ENCODE measurements around the gene ASPG. TPM values are rescaled to one million over a fixed set of nuclear protein-coding genes. Genes with fewer than 3 reads are reported as not detected.

ASPG gene
- total RNA-seq, 2 donors from 2014 or later = 1.3 to 3.2 TPM

DNA sequence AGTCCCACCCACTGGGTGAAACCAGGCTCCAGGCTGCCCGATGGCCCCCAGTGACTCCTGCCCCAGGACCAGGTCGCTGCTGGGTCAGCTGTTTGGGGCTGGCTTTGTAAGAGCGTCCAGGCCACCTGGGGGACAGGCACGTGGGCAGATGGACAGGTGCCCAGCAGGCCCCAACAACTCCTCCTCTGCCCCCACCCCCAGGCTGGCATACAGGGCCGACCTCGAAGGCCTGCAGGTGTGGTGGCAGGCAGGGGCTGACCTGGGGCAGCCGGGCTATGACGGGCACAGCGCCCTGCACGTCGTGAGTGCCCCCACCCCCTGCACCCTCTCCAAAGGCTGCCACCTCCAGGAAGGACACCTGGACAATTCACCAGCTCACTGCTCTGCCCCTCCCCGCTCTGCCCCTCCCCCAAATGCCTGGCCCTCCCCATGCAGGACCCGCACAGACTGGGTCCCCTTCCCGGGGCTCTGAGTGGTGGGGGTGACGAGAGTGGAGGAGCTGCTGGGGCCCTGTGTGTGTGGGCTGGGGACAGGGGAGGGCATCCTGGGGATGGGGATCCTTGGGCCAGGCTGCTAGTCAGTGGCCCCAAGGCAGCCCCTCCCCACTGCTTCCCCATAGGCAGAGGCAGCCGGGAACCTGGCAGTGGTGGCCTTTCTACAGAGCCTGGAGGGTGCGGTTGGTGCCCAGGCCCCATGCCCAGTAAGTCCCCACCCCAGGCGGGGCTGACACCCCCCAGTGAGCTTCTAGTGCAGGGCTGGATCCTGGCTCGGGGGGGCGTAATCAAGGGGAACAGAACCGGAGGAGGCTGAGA is 26.0 kb downstream of the ASPG start:
- intact Hi-C loops (cut with DNase I) = loop anchor here in 1 of 2 donors (5.0 kb wide), 1 partner anchor 156 kb away; no protein-coding TSS in a partner anchor
- DNase-seq (ENCODE audit: low spot score) = peak; percentile 76

DNA sequence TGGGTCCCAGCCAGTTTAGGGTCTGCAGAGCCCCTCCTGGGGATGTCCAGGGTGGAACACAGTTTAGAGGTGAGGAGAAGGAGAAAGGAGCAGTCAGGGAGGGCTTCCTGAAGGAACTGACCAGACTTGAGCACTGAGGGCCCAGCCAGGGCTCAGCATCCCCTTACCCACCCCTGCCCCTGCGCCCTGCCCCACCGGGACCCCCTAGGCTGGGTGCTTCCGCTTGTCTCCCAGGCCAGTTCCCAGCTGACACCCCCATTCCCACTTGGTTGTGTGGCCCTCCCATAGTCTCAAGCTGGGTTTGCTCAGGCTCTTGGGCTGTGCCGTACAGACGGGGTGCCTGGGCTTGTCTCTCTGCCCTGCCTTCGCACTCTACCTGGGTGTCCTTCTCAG is 26.6 kb downstream of the ASPG start:
- DNase-seq (ENCODE audit: low spot score) = peak; percentile 54
- intact Hi-C loops (cut with DNase I) = loop anchor here in 1 of 2 donors (5.0 kb wide), 1 partner anchor 155 kb away; no protein-coding TSS in a partner anchor

DNA sequence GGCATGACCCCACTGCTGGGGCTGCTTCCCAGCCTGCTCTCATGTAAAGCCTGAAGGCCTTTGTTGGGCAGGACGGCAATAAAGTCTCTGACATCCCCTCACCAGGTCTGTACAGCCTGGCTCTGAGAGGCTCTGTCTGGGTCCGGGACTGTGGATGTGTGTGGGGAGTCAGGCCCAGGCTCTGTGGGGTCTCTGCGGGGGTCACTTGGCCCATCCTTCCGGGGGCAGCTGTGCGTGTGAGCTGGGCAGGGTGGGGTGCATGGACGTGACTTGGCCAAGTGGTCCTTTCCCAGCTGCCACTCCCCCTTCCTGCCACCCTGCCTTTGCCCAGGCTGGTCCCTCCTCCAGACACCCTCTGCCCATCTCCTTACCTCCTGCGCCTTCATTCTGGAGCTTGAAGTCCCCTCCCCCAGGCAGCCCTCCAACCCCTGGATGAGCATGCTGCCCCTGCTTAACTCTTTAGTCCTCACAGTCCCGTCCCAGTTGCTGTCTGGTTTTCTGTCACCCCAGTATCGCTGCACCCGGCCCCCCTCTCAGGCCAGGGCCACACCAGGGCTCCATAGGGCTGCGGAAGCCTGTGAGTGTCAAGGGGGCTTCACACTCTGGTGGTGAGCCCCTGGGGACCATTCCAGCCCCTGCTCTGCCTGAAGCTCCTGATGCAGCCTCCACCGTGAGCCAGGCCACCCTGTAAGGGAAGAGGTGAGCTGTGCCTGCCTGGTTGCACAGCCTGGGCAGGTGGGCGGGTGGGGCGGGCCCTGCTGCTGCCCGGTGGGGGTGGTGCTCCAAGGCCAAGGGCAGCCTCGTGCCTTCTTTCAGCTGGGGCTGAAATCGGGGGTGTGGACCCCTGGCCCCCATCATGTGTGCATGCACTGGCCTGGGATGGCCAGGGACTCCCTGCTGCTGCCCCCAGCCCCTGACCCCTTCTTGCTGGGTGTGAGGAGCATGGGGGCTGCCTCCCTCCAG is 27.4 kb downstream of the ASPG start:
- intact Hi-C loops (cut with DNase I) = loop anchor here in 1 of 2 donors (5.0 kb wide), 1 partner anchor 154 kb away; no protein-coding TSS in a partner anchor
- DNase-seq (ENCODE audit: low spot score) = peak; percentile 67

DNA sequence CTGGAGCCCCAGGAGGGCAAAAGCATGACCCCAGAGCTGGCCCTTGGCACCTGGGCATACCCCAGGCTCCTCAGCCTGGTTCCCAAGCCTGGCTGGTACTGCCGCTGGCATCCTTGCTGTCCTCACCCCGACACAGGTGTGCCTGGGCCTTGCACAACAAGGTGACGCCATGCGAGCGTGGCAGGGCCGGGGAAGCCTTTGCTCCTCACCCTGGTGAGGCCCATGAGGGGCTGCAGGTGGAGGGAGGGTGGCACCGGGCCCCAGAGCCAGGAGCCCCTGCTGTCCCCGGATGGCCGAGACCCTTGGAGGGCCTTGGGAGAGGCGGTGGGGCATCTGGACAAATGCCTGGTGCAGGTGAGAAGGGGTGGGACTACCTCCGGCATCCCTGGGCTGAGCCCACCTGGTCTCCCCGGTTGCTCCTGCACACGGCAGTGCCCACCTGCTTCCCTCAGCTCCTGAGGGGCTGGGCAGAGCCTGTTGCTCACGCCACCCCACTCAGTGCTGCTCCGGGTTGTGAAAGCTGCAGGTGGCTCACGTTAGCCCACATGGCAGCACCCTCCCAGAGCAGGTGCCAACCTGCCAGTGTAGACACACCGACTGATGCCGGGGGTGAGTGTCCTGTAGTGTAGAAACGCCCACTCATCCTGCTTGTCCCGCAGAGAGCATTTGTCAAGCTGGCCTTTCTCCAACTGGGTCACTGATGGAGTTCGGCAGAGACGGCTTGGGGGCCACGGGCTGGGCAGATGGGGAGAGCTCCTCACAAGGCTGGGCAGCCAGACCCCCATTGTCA is 28.3 kb downstream of the ASPG start:
- DNase-seq (ENCODE audit: low spot score) = peak; percentile 69

DNA sequence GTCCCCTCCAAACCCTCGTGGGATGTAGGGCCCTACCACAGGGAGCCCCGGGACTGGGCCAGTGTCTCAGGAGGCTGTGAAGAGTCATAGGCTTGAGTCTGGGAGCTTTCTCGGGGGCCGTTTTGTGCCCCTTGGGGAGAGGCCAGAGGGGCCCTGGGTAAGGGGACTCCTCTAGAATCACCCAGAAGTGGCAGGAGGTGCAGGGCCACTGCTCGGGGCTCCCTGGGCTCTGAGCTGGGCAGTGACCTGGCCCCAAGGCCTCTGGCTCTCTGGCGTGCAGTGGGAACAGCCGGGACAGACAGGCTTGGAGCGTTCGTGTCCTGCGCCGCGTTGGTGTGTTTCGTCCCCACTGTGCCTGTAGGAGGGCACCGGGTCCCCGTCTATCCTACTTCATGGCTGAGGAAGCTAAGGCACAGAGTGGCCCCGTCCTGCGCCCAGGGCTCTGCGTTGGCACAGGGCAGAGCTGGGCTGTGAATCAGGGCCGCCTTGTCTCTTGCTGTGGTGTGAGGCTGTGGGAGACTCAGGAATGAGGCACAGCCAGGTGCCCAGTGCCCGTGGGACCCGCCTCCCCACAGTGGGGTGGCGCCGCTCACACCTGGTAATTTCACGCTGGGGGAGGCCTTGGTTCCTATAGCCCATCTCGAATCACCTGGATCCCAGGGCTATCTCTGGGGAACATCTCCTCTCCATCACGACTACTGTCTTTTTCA is 29.1 kb downstream of the ASPG start:
- intact Hi-C loops (cut with DNase I) = loop anchor here in 1 of 2 donors (5.0 kb wide), 1 partner anchor 153 kb away; no protein-coding TSS in a partner anchor
- DNase-seq (ENCODE audit: low spot score) = peak; percentile 77

More for the DNA sequence above, 28.3 kb downstream of the ASPG start:
- intact Hi-C loops (cut with DNase I) = loop anchor here in 1 of 2 donors (5.0 kb wide), 1 partner anchor 153 kb away; no protein-coding TSS in a partner anchor

DNA sequence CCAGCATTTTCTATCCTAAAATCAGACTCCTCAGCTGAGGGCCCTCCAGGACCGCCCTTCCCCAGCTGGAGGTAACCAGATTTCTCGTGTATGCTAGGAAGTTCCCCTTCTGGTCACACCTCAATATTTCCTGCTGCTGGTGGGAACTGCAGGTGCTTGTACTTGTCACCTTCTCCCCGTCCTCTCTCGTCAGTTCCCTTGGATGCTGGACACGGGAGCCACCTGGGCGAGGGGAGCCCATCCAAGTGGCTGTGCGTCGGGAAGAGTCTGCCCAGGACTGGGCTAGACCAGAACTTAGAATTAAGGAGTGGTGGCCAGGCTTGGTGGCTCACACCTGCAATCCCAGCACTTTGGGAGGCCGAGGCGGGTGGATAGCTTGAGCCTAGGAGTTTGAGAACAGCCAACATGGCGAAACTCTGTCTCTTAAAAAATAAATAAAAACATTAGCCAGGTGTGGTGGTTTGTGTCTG is 29.7 kb downstream of the ASPG start:
- peak; percentile 73 for DNase-seq (ENCODE audit: low spot score)
- intact Hi-C loops (cut with DNase I) = no loop called here

DNA sequence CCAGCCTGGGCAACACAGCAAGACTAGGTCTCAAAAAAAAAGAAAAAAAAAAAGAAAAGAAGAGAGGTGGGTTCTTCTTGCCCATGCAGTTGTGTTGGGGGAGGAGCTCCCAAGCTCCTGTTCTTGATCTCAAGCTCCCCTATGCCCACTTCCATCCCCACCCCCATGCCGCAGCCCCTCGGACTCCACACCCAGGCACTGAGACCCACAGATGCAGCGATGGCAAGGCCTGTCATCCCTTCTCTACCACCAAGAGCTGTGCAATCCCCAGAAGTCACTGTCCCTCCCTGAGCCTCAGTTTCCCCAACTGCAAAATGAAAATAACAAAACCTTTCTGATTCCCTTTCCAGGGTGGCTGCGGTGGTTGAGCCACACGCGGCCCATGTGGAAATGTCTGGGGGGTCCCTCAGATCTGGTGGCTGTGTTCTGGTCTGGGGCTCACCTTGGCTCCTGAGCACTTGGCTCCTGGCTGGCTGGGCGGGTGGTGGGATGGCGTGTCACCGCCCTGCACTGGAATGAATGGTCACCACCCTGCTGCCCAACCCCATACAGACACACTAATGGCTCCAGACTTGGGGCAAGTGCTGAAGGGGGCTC is 30.3 kb downstream of the ASPG start:
- intact Hi-C loops (cut with DNase I) = no loop called here
- peak; percentile 55 for DNase-seq (ENCODE audit: low spot score)

DNA sequence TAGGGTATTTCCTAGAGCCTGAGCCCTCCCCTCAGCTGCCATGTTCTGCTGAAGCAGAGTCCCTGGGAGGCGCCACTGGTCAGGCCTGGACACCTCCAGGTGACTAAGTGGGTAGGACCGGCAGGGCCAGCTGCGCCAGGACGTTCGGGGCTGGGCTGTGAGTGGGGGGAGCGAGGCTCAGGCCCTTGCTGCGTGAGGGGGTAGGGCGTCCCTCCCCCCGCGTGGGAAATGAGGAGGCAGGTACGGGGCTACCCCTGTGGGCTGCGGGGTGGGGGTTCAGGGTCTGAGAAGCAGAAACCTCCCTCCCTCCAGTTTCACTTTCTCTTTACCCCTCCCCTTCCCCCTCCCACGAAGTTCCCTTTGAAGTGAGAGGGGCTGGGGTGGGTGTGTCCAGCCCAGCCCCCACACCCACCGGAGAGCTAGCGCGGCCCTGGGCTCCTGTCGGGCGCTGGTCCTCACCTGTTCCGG is 30.8 kb downstream of the ASPG start:
- intact Hi-C loops (cut with DNase I) = no loop called here
- peak; percentile 75 for DNase-seq (ENCODE audit: low spot score)

DNA sequence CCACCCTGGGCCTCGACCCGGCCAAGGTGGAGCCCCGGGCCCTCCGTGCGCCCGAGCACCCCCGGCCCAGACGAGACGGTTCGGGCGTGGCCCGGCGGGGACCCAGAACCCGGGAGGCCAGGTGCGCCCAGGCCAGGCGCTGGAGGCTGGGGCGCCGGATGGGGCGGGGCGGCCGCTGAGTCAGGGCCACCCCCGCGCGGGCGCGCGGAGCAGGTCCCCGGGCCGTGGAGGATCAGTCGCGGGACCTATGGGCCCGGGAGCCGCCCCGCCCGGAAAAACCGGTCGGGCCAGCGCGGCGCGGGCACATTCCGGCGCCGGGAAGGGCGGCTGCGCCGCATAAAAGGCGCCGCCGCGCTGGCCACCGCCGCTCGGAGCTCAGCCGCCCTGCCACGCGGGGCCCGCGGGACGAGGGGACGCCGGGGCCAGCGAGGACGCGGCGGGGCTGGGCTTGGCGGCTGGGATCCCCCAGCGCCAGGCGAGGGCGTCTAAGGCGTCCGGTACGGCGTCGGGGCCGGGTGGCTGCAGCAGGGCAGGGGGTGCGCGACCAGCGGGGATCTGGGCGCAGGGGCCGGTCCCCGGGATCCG is 31.3 kb downstream of the ASPG start:
- intact Hi-C loops (cut with DNase I) = no loop called here
- DNase-seq (ENCODE audit: low spot score) = peak; percentile 78

DNA sequence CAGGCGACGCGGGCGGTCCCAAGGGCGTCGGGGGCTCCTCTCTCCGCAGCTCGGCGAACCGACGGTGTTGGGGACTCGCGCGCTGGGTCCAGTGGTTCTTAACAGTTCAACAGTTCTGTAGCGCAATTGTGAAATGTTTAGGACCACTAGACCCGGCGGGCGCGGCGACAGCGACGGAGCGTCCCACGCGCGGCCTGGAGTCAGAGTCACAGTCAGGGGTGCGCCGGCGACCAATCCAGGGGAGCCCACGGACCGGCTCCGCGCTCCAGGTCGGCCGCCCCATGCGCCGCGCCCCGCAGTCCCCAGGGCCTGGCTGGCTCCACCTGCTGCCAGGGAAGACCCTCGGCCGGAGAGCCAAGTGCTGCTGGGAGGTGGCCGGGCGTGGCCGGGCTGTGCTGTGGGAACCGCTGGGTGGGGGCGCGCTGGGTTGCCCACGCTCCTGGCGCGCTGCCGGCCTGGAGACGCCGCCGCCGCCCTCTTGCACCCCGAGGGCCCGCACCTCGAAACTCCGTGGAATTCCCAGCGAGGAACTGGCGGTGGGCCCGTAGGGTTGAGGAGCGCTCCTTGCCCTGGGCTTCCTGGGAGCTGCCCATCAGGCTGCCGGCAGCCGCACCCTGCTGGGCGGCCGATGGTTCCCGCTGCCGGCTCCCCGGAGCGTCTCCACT is 32.0 kb downstream of the ASPG start:
- intact Hi-C loops (cut with DNase I) = no loop called here
- DNase-seq (ENCODE audit: low spot score) = peak; percentile 69

DNA sequence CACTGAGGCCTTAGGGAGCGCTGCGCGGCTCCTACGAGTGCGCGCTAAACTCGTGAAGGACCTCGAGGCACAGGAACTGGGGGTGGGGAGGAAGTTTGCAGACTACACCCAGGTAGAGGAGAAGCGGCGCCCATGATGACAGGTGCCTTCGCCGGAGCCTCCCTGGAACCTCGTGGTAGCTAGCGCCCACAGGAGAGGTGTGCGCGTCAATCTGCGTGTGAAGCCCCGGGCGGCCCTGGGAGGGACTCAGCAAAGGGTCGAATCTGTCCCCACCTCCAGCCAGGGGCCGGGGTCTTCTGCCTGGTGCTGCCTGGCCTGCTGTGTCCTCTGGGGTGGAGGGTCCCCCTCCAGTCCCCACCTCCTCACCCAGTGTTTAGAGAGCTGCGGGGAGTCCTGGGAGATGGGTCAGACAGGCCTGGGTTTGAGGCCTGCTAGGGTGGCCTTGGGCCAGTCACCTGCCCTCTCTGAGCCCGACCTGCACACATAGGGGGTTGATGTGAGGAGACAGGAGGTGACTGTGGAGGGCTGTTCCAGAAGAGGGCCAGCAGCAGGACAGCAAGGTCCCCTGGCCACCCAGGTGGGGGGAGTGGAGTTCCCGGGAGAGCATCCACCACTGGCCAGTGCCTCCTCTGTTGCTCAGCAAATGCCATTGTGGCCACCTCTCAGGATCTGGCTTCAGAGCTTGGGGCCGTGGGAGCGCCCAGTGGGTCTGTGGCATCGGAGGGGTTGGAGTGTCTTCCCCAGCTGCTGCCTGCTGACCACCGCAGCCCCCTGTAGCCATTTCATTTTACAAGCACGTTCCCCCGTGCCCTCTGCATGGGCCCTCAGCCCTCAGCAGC is 32.7 kb downstream of the ASPG start:
- peak; percentile 62 for DNase-seq (ENCODE audit: low spot score)
- intact Hi-C loops (cut with DNase I) = no loop called here

DNA sequence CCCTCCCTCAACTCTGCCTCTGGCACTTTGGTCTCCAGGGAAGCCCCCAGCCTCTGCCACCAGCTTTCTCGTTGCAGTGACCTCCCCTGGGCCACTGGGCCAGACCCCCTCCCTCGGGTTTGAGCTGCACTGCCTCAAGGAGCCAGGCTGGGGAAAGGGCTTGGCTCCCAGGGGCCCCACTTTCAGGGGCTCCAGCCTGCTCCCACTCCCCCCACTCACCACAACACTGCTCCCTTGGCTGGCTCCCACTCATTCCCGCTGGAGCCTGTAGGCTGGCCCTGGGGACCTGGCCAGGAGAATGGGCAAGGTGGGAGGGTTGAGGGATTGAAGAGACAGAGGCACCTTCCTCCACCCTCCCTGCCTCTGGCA is 33.6 kb downstream of the ASPG start:
- intact Hi-C loops (cut with DNase I) = no loop called here
- DNase-seq (ENCODE audit: low spot score) = peak; percentile 43

DNA sequence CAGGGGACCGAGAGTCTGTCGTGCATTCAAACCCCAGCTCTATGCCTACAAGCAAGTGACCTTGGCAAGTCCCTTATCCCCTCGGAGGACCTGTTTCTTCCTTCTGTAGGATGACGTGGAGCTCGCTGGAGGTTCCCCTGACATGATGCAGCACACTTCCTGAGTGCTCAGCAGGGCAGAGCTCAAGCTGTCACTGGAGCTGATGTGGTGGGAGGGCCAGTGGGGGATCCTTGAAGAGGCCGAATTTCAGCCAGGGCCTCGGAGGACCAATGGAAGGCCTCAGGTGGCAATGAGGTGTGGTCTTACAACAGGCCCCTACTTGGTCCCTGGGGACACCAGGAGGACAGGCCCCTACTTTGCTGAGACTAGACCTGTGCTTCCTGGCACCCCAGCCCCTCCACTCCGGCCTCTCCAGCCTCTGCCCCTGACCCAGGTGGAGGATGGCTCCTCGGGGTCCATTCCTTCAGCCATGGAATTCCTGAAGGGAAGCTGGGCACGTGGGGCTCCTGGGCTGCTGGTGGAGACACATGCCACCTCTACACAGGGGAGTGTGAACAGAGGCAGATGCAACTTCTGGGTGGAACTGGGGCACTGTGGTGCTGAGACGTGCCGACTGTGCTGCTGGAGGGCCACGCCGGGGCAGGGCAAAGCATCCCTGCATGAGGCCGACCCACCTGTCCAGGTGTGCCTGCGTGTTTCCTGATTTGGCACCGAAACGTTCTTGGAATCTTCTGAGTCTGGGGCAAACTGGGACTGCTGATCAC is 34.2 kb downstream of the ASPG start:
- DNase-seq (ENCODE audit: low spot score) = peak; percentile 49

DNA sequence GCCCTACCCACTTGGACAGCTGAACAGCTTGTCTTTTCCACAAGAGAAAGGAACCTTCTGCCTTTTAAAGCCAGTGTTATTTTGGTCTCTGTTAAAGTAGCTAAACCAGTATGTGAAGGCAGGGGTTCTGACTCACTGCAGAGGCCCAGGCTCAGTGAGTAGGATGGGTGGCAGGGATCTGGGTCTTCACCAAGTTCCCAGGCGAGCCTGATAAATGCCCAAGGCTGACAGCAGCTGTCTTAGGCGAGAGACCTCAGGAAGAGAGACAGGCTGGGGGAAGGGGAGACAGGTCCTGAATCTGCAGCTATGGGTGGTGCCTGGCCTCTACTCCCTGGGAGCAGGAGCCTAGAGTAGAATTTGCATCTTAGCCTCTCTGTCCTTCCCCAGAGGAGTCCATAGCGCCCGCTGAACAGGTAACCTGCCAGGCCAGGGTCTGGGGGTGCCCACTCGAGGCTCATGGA is 34.8 kb downstream of the ASPG start:
- intact Hi-C loops (cut with DNase I) = no loop called here
- DNase-seq (ENCODE audit: low spot score) = peak; percentile 52

More for the DNA sequence above, 34.2 kb downstream of the ASPG start:
- intact Hi-C loops (cut with DNase I) = no loop called here

DNA sequence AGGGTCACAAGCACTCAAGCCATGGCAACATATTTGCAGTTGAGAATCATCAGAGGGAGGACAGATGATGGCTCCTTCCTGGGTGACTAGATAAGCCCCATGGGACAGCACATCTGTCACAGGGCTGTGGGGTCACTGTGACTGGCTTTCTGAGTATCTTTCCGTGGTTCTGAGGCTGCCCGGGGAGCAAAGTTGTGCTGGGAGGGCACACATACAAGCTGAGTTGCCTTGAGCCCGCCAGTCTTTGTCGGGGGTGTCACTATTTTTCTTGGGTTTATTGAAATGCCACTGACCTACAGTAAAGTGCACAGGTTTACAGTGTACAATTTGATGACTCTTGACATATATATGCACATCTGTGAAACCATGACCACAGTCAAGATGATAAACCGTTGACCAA is 35.6 kb downstream of the ASPG start:
- peak; percentile 25 for DNase-seq (ENCODE audit: low spot score)
- intact Hi-C loops (cut with DNase I) = no loop called here
